ENCODE results near the gene MEIOC. TPM values are rescaled to one million over a fixed set of nuclear protein-coding genes. Genes with fewer than 3 reads are reported as not detected.

MEIOC gene
- total and polyA plus RNA-seq, 3 donors from 2014 or later = 58.2 to 128 (median 85.0) TPM

GRCh38 chr17:44645341-44645740 is 10.9 kb upstream of the MEIOC start:
- no peaks in the 10 kb centered on the region for H3K36me3 ChIP-seq (ENCODE audit: low read depth, missing control alignments)
- WGBS, 2 donors = 83 to 85% methylated on average over 11 to 12 of the region's 12 CpGs
- intact Hi-C loops (cut with DNase I; ENCODE audit: low total_unique reads) = no loop called here
- no peaks in the 10 kb centered on the region for H3K9me3 ChIP-seq
- H3K4me3 ChIP-seq = no peak overlapping the region
- DNase-seq = no peak
- no peak overlapping the region for H3K27ac ChIP-seq
- H3K4me1 ChIP-seq = no peaks in the 10 kb centered on the region
- TF ChIP-seq CTCF (IDR thresholded peaks at IDR 0.05) (no peak), POLR2A (IDR thresholded peaks at IDR 0.05) (no peak)
- no peaks in the 10 kb centered on the region for H3K27me3 ChIP-seq

GRCh38 chr17:44646280-44646679 is 10.0 kb upstream of the MEIOC start:
- Histone ChIP-seq H3K9me3 (no peaks in the 10 kb centered on the region), H3K27me3 (no peaks in the 10 kb centered on the region), H3K27ac (no peak overlapping the region), H3K36me3 (ENCODE audit: low read depth, missing control alignments) (no peaks in the 10 kb centered on the region), H3K4me3 (no peak overlapping the region), H3K4me1 (no peaks in the 10 kb centered on the region)
- intact Hi-C loops (cut with DNase I; ENCODE audit: low total_unique reads) = no loop called here
- no peak for TF ChIP-seq POLR2A (IDR thresholded peaks at IDR 0.05)
- TF ChIP-seq CTCF (IDR thresholded peaks at IDR 0.05) = no peak
- WGBS, 2 donors = 91 to 95% methylated on average over 4 of the region's 4 CpGs
- DNase-seq = no peak

- Histone ChIP-seq H3K9me3 (no peaks in the 10 kb centered on the region), H3K4me3 (no peak overlapping the region), H3K36me3 (ENCODE audit: low read depth, missing control alignments) (no peaks in the 10 kb centered on the region), H3K27me3 (no peaks in the 10 kb centered on the region), H3K27ac (no peak overlapping the region), H3K4me1 (no peaks in the 10 kb centered on the region)
- intact Hi-C loops (cut with DNase I; ENCODE audit: low total_unique reads) = no loop called here
- DNase-seq = no peak
- TF ChIP-seq POLR2A (IDR thresholded peaks at IDR 0.05) = no peak
- no peak for TF ChIP-seq CTCF (IDR thresholded peaks at IDR 0.05)
Observed at GRCh38 chr17:44647736-44648135, 8.5 kb upstream of the MEIOC start.

GRCh38 chr17:44648963-44649362 is 7.3 kb upstream of the MEIOC start:
- Histone ChIP-seq H3K36me3 (ENCODE audit: low read depth, missing control alignments) (no peaks in the 10 kb centered on the region), H3K9me3 (no peaks in the 10 kb centered on the region), H3K27me3 (no peaks in the 10 kb centered on the region), H3K4me3 (no peak overlapping the region), H3K27ac (no peak overlapping the region), H3K4me1 (no peaks in the 10 kb centered on the region)
- intact Hi-C loops (cut with DNase I; ENCODE audit: low total_unique reads) = no loop called here
- DNase-seq = no peak
- 69 to 80% methylated on average over 2 of the region's 2 CpGs for WGBS, 2 donors
- no peak for TF ChIP-seq CTCF (IDR thresholded peaks at IDR 0.05)
- TF ChIP-seq POLR2A (IDR thresholded peaks at IDR 0.05) = no peak

- Histone ChIP-seq H3K4me1 (no peaks in the 10 kb centered on the region), H3K27ac (no peak overlapping the region), H3K4me3 (no peak overlapping the region), H3K27me3 (no peaks in the 10 kb centered on the region), H3K9me3 (no peaks in the 10 kb centered on the region), H3K36me3 (ENCODE audit: low read depth, missing control alignments) (no peaks in the 10 kb centered on the region)
- 87 to 88% methylated on average over 5 of the region's 5 CpGs for WGBS, 2 donors
- DNase-seq = no peak
- intact Hi-C loops (cut with DNase I; ENCODE audit: low total_unique reads) = no loop called here
- TF ChIP-seq POLR2A (IDR thresholded peaks at IDR 0.05) (no peak), CTCF (IDR thresholded peaks at IDR 0.05) (no peak)
Observed at GRCh38 chr17:44651228-44651627, 5.0 kb upstream of the MEIOC start.

Data from testis (tissue), 3 donors.